ENCODE measurements around the gene COL6A1.
A peak's percentile ranks its signal among the peaks of the same experiment; 100 is the strongest.

COL6A1 gene

DNA sequence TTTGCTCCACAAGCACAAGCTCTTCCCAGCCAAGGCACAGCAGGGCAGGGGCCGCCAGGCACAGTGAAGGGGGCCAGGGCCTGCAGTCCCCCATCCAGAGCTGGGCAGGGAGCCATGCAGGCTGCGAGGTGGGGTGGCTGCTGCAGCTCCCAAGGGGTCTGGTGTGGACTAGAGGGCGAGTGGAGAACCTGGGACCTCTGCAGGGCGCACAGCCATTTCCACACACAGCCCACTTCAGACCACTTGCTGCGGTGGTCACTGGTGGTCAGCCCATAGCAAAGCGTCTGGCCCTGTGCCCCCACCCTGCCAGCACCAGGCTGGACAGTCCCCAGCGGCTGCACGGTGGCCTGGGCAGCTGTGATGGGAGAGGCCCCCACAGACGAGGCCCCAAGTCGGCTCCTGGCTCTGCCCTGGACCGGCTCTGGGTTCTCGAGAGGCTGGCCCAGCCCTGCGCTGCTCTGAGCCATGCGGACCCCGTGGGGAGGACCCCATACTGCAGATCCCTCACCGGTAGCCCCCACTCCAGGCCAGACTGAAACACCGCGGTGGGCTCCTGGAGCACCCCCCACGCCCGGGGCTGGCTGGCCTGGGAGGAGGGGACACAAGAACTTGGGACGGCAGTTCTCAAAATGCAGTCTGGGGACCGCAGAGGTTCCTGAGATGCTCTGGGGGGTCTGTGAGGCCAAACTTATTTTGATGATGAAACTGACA, 69.3 kb downstream of the COL6A1 start:
- no peak for DNase-seq

DNA sequence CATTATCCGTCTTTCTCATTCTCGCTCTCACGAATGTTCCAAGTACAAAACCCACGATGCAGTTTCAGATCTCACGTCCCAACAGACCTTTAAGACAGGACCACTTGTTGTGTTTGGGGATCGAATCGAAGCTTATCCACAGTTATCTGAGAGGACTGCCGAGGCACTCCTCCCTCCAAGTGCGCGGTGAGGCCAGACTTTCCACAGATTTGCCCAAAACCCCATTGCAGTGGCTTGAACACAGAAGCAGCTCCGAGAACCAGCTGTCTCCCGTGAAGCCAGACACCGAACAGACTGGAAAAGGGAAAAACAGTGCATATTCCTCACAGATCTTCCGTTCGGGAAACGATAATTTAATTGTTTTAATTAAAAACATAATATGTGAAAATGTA, 69.8 kb downstream of the COL6A1 start:
- no peak for DNase-seq

DNA sequence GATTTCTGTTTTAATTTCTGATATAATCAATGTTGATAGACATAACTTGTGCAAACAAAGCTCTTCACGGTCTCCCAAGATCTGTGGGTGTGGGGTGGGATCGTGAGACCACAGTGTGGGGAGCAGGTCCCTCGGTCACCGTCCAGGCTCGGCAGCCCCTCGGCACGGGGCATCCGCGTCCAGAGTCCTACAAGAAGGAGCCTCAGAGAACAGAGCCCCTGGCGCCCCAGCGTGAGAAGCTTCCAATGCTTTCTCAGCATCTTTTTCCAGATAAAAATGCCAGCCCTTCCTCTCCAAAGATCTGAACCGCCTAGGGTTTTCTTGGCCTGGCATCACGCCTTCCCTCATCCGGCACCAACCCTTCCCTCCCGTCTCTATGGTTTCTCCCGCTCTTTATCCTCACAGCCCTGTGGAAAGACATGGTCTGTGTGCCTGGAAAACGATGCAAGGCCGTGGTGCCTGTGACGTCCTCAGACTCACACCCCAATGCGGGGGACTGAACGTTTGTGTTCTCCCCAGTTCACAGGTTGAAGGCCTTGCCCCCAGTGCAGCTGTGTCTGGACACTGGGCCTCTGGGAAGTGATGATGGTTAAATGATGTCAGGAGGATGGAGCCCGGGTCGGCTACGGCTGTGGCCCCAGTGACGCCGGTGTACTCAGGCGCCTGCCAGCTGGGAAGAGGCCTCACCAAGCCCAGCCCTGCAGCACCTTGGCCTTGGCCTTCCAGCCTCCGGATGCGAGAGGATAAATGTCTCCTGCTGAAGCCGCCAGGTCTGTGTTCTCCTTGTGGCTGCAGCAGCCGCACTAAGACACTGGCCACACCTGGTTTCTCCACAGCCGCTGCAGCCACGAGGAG, 70.5 kb downstream of the COL6A1 start:
- peak; percentile 27 for DNase-seq

DNA sequence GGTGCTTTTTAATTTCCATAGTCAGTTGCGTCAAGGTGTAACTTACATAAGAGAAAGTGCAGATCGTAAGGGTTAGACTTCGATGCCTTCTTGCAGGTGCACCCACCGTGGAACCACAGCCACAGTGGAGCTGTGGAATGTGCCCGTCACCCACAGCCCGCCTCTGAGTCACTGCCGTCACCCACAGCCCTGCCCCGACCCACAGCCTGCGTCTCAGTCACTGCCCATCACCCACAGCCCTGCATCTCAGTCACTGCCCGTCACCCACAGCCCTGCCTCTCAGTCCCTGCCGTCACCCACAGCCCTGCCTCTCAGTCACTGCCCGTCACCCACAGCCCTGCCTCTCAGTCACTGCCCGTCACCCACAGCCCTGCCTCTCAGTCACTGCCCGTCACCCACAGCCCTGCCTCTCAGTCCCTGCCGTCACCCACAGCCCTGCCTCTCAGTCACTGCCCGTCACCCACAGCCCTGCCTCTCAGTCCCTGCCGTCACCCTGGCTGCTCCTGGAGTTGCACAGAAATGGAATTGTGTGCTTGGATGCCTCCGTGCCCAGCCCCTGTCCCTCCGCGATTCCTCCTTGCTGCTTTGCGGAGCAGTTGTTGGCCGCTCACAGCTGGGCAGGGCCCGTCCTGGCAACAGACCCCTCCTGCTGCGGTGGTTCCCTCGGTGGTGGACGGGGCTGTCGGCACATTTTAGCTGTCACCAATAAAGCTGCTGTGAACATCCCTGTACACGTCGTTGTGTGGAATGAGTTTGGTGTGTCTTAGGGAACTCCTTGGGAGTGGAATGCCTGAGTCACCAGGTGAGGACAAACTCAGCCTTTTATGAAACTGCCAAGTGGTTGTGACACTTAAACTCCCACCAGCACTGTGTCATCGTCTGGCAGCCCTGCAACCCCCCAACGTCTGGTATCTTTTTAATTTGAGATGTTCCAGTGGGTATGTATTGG, 71.4 kb downstream of the COL6A1 start:
- DNase-seq = peak; percentile 97

DNA sequence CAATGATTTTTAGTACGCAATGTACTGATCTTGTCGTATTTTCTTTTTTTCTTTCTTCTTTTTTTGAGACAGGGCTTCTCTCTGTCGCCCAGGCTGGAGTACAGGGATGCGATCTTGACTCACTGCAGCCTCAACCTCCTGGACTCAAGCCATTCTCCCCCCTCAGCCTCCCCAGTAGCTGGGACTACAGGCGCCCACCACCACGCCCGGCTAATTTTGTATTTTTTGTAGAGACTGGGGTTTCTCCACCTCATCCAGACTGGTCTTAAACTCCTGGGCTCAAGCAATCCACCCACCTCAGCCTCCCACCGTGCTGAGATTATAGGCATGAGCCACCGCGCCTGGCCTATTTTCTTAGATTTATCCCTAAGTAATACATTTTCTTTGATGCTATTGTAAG, 72.5 kb downstream of the COL6A1 start:
- DNase-seq = peak; percentile 35

DNA sequence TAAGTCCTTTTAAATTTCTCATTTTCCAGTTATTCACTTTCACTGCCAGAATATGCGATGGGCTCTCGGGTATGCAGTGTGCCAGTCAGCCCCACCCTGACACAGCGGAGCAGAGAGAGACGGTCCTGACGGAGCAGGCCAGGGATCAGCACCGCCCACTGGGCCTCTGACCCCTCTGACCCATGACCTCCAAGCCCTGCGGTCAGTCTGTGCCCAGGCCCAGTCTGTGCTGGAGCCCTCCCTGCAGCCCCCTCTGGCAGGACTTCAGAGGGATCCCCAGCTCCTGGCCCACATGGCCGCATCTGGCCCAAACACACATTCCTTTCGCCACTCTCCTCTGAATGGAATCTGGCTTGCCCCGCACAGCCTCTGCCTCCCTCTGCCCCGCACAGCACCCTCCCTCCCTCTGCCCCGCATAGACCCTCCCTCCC, 72.9 kb downstream of the COL6A1 start:
- peak; percentile 49 for DNase-seq
